Stimulated activated CD4-positive, alpha-beta T cell treated with anti-CD3 and anti-CD28 coated beads, TNF-alpha, amount 100 ng/mL, for 48 hours (primary cell): ENCODE results near the gene GJA1.
"Not testable (repeated sequence)": the region's sequence is repeated elsewhere in the genome, so short reads cannot be mapped to it uniquely, and the experiment has no call there.

Experiments used
- DNase-seq, 3 donors: peaks; one replicate each; pipeline ENCODE4 v3.0.0-alpha.2; 2020; ENCODE audit warnings: low read depth in 3 of 3

The GJA1 gene

GRCh38 chr6:121435444-121436069 lies at the start of gene GJA1:
GJA1 (plus strand) TSS chr6:121435646; CDS start chr6:121446848, 11,202 bp downstream.
- no peak for DNase-seq

- not testable (repeated sequence) for DNase-seq
Observed at GRCh38 chr6:121386551-121386950, 48.9 kb upstream of the GJA1 start.

- no peak for DNase-seq
Observed at GRCh38 chr6:121389419-121389818, 46.0 kb upstream of the GJA1 start.

- DNase-seq = no peak
Observed at GRCh38 chr6:121393731-121394505, 41.5 kb upstream of the GJA1 start.

- no peak for DNase-seq
Observed at GRCh38 chr6:121395736-121396135, 39.7 kb upstream of the GJA1 start.

GRCh38 chr6:121397188-121397587 lies 38.3 kb upstream of the GJA1 start:
- not testable (repeated sequence) for DNase-seq

- DNase-seq = no peak
Observed at GRCh38 chr6:121398127-121398526, 37.3 kb upstream of the GJA1 start.

- no peak for DNase-seq
Observed at GRCh38 chr6:121399966-121400365, 35.5 kb upstream of the GJA1 start.

- no peak for DNase-seq
Observed at GRCh38 chr6:121403964-121404363, 31.5 kb upstream of the GJA1 start.

GRCh38 chr6:121405306-121405705 lies 30.1 kb upstream of the GJA1 start:
- no peak for DNase-seq

- no peak for DNase-seq
Observed at GRCh38 chr6:121408321-121408720, 27.1 kb upstream of the GJA1 start.

- no peak for DNase-seq
Observed at GRCh38 chr6:121413879-121414278, 21.6 kb upstream of the GJA1 start.

GRCh38 chr6:121418346-121418745 lies 17.1 kb upstream of the GJA1 start:
- DNase-seq = no peak

- DNase-seq = no peak
Observed at GRCh38 chr6:121426686-121427085, 8.8 kb upstream of the GJA1 start.

GRCh38 chr6:121428872-121429756 lies 6.3 kb upstream of the GJA1 start:
- DNase-seq = no peak

GRCh38 chr6:121430514-121431460 lies 4.7 kb upstream of the GJA1 start:
- DNase-seq = no peak

GRCh38 chr6:121431776-121432175 lies 3.7 kb upstream of the GJA1 start:
- DNase-seq = not testable (repeated sequence)

- DNase-seq = no peak
Observed at GRCh38 chr6:121434037-121434770, 1.2 kb upstream of the GJA1 start.

GRCh38 chr6:121436274-121436857 lies 920 bp downstream of the GJA1 start:
- no peak for DNase-seq
